Omental fat pad (tissue), 4 donors: ENCODE results near the gene CLEC16A. TPM values are rescaled to one million over a fixed set of nuclear protein-coding genes. Genes with fewer than 3 reads are reported as not detected.

Source experiments
- ATAC-seq: fragments of 150-250 bp; one replicate; pipeline ENCODE4 v1.9.1; 2016; ENCODE audit warnings: mild to moderate bottlenecking, moderate library complexity; ENCODE audit not compliant: low FRiP score
- DNase-seq: peaks from one replicate; pipeline ENCODE4 v3.0.0-alpha.2; 2019; ENCODE audit warnings: low spot score
- CTCF ChIP-seq, 3 donors: fragments of 450-650 bp; IDR thresholded peaks; one replicate each; pipeline ENCODE4 v1.5.1; 2016 to 2017; ENCODE audit warnings: antibody characterized with exemption in 3 of 3, mild to moderate bottlenecking in 3 of 3, moderate library complexity in 2 of 3
- total RNA-seq, 4 donors: library from RNA; depleted of rRNA; stranded (reverse); fragments of >200 nt; gene quantifications; one replicate each; pipeline ENCODE4 v1.1.0, GENCODE V29; 2016

Gene CLEC16A
- total RNA-seq, 4 donors from 2014 or later: 24.0 to 36.9 (median 29.5) TPM

GRCh38 chr16:11188801-11189740, 244.7 kb downstream of the CLEC16A start:
- ATAC-seq (no peak), DNase-seq (no peak)
- TF ChIP-seq CTCF (IDR thresholded peaks at IDR 0.05): no peak

GRCh38 chr16:11190588-11191560, 246.5 kb downstream of the CLEC16A start:
- no peak for TF ChIP-seq CTCF (IDR thresholded peaks at IDR 0.05)
- ATAC-seq (no peak), DNase-seq (no peak)

- ATAC-seq (no peak), DNase-seq (no peak)
- TF ChIP-seq CTCF (IDR thresholded peaks at IDR 0.05): no peak
Measured at GRCh38 chr16:11191665-11192064, 247.3 kb downstream of the CLEC16A start.

- DNase-seq (no peak), ATAC-seq (no peak)
- TF ChIP-seq CTCF (IDR thresholded peaks at IDR 0.05): no peak
Measured at GRCh38 chr16:11193494-11193893, 249.1 kb downstream of the CLEC16A start.

GRCh38 chr16:11194913-11195312, 250.5 kb downstream of the CLEC16A start:
- no peak for ATAC-seq
- TF ChIP-seq CTCF (IDR thresholded peaks at IDR 0.05): no peak
- no peak for DNase-seq

GRCh38 chr16:11196286-11196828, 252.0 kb downstream of the CLEC16A start:
- no peak for TF ChIP-seq CTCF (IDR thresholded peaks at IDR 0.05)
- ATAC-seq: no peak
- DNase-seq: no peak
